Fibroblast of skin of abdomen (primary cell): Measurements from ENCODE around the gene PCYT1A.
A peak's percentile ranks its signal among the peaks of the same experiment; 100 is the strongest.
"Not testable (repeated sequence)": the region's sequence is repeated elsewhere in the genome, so short reads cannot be mapped to it uniquely, and the experiment has no call there.

Experiments
- DNase-seq: peaks from one replicate; pipeline ENCODE4 v3.0.0-alpha.2; 2013

The PCYT1A gene

GRCh38 chr3:196189566-196190347 lies 97.8 kb downstream of the PCYT1A start:
- DNase-seq: no peak

- DNase-seq: peak; percentile 8
Measured at GRCh38 chr3:196186651-196187573, 100.6 kb downstream of the PCYT1A start.

GRCh38 chr3:196184881-196185280 lies 102.6 kb downstream of the PCYT1A start:
- no peak for DNase-seq

GRCh38 chr3:196184169-196184432 lies 103.4 kb downstream of the PCYT1A start:
- not testable (repeated sequence) for DNase-seq

- DNase-seq: no peak
Measured at GRCh38 chr3:196181127-196181546, 106.4 kb downstream of the PCYT1A start.

GRCh38 chr3:196180346-196180745 lies 107.2 kb downstream of the PCYT1A start:
- no peak for DNase-seq
